ENCODE results near the gene TEKT3.
A peak's percentile ranks its signal among the peaks of the same experiment; 100 is the strongest.

Gene TEKT3

DNA sequence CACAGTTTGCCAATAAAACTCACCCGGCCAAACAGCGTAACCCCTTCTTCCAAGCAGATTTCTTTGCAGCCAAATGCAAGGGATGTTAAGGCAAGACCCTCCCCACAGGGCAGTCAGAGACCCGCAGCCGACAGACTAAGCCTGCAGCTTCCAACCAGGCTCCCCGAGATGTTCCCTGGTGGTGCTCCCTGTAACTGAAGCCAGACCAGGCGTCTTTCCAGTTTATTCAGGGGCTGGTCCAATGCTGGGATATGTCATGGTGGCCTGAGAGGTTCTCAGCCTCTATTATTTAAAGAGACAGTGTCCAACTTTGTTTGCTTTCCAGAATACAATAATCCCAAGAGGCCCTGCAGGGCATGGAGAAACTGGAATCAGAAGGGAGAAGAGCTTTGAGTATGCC is 76.3 kb downstream of the TEKT3 start, which contains the start of gene PMP22:
Gene PMP22, minus strand, starts transcription at position 196 of the 400 bp plus-strand sequence. CDS start 4,599 bp downstream, outside the sequence.
- no peak for DNase-seq (ENCODE audit: low read depth in 1 of 2, low spot score in 1 of 2)
- in situ Hi-C loops (cut with HindIII; ENCODE audit: low pct_unique_long_range_greater_than_20kb, low sequenced_read_pairs), result no loop called here
- no peak for TF ChIP-seq JUND (IDR thresholded peaks at IDR 0.05; ENCODE audit: low read depth)

DNA sequence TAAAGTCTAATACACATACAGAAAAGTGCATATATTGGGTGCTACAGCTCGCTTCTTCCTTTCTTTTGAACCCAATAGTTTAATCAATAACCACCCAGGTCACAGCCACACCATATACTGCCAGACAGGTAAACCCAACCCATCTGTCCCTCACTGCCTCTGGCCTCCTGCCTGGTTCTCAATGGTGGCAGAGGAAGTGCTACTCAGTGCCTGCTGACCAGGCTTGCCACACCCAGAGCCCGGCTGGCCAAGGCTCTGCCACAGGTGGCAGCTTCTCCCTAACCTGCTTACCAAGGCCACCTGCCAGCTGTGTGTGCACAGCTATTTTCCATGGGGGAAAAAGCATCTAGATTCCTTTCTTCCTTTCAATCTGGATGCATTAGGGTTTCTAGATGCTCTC is 76.9 kb downstream of the TEKT3 start:
- DNase-seq (ENCODE audit: low read depth in 1 of 2, low spot score in 1 of 2), result no peak
- TF ChIP-seq JUND (IDR thresholded peaks at IDR 0.05; ENCODE audit: low read depth), result no peak
- in situ Hi-C loops (cut with HindIII; ENCODE audit: low pct_unique_long_range_greater_than_20kb, low sequenced_read_pairs), result no loop called here

GRCh38 chr17:15263680-15264079 is 77.7 kb downstream of the TEKT3 start:
- DNase-seq (ENCODE audit: low read depth in 1 of 2, low spot score in 1 of 2), result no peak
- no peak for TF ChIP-seq JUND (IDR thresholded peaks at IDR 0.05; ENCODE audit: low read depth)
- in situ Hi-C loops (cut with HindIII; ENCODE audit: low pct_unique_long_range_greater_than_20kb, low sequenced_read_pairs), result no loop called here

DNA sequence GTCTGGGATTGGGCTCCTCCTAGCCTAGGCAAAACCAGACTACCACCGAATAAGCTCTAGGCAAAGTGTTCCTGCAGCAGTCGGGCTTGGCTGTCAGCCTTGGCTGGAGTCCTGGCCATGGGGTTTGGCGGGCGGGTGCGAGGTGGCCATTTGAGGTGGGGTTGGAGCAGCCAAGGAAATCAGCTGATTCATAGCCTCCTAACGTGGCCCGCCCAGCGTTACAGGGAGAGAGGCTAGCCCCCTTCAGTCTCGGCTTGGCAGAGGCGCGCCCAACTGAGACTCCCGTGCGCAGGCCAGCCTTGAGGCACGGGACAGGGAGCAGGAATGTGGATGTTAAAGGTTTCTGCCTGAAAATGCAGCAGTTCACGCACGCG is 78.2 kb downstream of the TEKT3 start:
- TF ChIP-seq JUND (IDR thresholded peaks at IDR 0.05; ENCODE audit: low read depth), result no peak
- DNase-seq (ENCODE audit: low read depth in 1 of 2, low spot score in 1 of 2), result no peak
- in situ Hi-C loops (cut with HindIII; ENCODE audit: low pct_unique_long_range_greater_than_20kb, low sequenced_read_pairs), result no loop called here

GRCh38 chr17:15262291-15263205 is 78.8 kb downstream of the TEKT3 start:
- peak in 1 of 2 experiments; percentile 29 for DNase-seq (ENCODE audit: low read depth in 1 of 2, low spot score in 1 of 2)
- in situ Hi-C loops (cut with HindIII; ENCODE audit: low pct_unique_long_range_greater_than_20kb, low sequenced_read_pairs), result no loop called here
- TF ChIP-seq JUND (IDR thresholded peaks at IDR 0.05; ENCODE audit: low read depth), result no peak

- in situ Hi-C loops (cut with HindIII; ENCODE audit: low pct_unique_long_range_greater_than_20kb, low sequenced_read_pairs), result no loop called here
- DNase-seq (ENCODE audit: low read depth in 1 of 2, low spot score in 1 of 2), result no peak
- no peak for TF ChIP-seq JUND (IDR thresholded peaks at IDR 0.05; ENCODE audit: low read depth)
These were observed 79.6 kb downstream of the TEKT3 start for GRCh38 chr17:15261802-15262290.

GRCh38 chr17:15261258-15261801 is 80.1 kb downstream of the TEKT3 start:
- TF ChIP-seq JUND (IDR thresholded peaks at IDR 0.05; ENCODE audit: low read depth), result no peak
- no peak for DNase-seq (ENCODE audit: low read depth in 1 of 2, low spot score in 1 of 2)
- in situ Hi-C loops (cut with HindIII; ENCODE audit: low pct_unique_long_range_greater_than_20kb, low sequenced_read_pairs), result no loop called here

DNA sequence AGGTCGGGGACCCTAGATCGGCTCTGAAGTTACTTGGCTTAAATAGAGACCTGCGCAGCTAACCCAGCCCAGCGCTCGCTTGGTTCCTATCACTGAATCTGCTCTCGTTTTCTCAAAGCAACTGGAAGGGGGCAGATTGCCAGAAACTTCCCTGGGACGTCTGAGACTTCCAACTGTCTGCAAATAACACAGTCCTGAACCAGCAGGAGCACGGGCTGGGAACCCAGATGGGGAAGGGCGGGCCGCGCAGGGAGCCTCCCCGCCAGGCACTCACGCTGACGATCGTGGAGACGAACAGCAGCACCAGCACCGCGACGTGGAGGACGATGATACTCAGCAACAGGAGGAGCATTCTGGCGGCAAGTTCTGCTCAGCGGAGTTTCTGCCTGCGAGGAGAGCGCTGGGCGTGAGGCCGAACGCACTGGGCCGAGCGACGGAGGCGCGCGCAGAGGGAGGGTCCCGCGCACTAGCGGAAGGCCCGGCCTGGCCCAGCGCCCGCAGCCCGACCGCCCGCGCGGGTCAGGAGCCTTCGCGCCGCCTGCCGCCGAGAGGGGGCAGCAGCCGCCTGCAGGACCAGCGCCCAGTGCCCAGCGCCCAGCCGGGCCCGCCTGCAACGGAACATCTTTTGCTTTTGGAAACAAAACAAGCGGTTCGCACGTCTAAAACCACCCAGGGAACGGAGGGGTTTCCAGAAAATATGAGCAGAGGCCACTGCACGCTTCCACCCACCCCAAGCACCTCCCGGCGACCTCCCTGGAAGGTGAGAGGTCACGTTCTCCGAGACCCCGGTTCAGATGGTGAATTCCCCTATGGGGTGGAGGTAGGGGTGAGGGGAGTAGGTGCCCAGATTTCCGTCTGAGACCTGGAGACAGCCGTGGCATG is 80.8 kb downstream of the TEKT3 start:
- DNase-seq (ENCODE audit: low read depth in 1 of 2, low spot score in 1 of 2), result peak; percentile 58 to 67
- in situ Hi-C loops (cut with HindIII; ENCODE audit: low pct_unique_long_range_greater_than_20kb, low sequenced_read_pairs), result no loop called here
- no peak for TF ChIP-seq JUND (IDR thresholded peaks at IDR 0.05; ENCODE audit: low read depth)

GRCh38 chr17:15257796-15258512 is 83.4 kb downstream of the TEKT3 start:
- no peak for DNase-seq (ENCODE audit: low read depth in 1 of 2, low spot score in 1 of 2)
- in situ Hi-C loops (cut with HindIII; ENCODE audit: low pct_unique_long_range_greater_than_20kb, low sequenced_read_pairs), result no loop called here
- no peak for TF ChIP-seq JUND (IDR thresholded peaks at IDR 0.05; ENCODE audit: low read depth)

GRCh38 chr17:15257258-15257788 is 84.1 kb downstream of the TEKT3 start:
- no peak for TF ChIP-seq JUND (IDR thresholded peaks at IDR 0.05; ENCODE audit: low read depth)
- peak; percentile 37 to 69 for DNase-seq (ENCODE audit: low read depth in 1 of 2, low spot score in 1 of 2)
- in situ Hi-C loops (cut with HindIII; ENCODE audit: low pct_unique_long_range_greater_than_20kb, low sequenced_read_pairs), result no loop called here

GRCh38 chr17:15256689-15257088 is 84.7 kb downstream of the TEKT3 start:
- no peak for TF ChIP-seq JUND (IDR thresholded peaks at IDR 0.05; ENCODE audit: low read depth)
- DNase-seq (ENCODE audit: low read depth in 1 of 2, low spot score in 1 of 2), result no peak
- in situ Hi-C loops (cut with HindIII; ENCODE audit: low pct_unique_long_range_greater_than_20kb, low sequenced_read_pairs), result no loop called here

All from T47D (cell line).